Calu3 (cell line): Measurements from ENCODE around the gene TRAPPC5. TPM values are rescaled to one million over a fixed set of nuclear protein-coding genes. Genes with fewer than 3 reads are reported as not detected.

Source experiments
- BruUV-seq: library from RNA; stranded (reverse); fragments of 400-500 nt; replicated peaks from 2 replicates; lab custom pipeline; 2021; lab: Mats Ljungman, UMichigan
- CTCF ChIA-PET: fragments of 300-600 bp; sonication (Branson Sonifier 250); formaldehyde crosslinking; loops from one replicate; lab custom pipeline; 2022; ENCODE audit warnings: antibody characterized with exemption; lab: Charles Lee
- DNase-seq: peaks from one replicate; pipeline ENCODE4 v3.0.0; 2022
- H3K27ac Mint-ChIP-seq: one replicate; pipeline ENCODE4 v1.8.0; 2022; ENCODE audit warnings: mixed read lengths; ENCODE audit not compliant: unreplicated experiment
- H3K27me3 Mint-ChIP-seq: one replicate; pipeline ENCODE4 v1.8.0; 2022; ENCODE audit warnings: mixed read lengths; ENCODE audit not compliant: unreplicated experiment
- H3K36me3 Mint-ChIP-seq: one replicate; pipeline ENCODE4 v1.8.0; 2022; ENCODE audit warnings: mild to moderate bottlenecking, moderate library complexity, mixed read lengths; ENCODE audit not compliant: insufficient read depth, unreplicated experiment
- H3K4me1 Mint-ChIP-seq: one replicate; pipeline ENCODE4 v1.8.0; 2022; ENCODE audit warnings: mild to moderate bottlenecking, low read depth, mixed read lengths; ENCODE audit not compliant: unreplicated experiment
- H3K4me3 Mint-ChIP-seq: one replicate; pipeline ENCODE4 v1.8.0; 2022; ENCODE audit warnings: mild to moderate bottlenecking, low read depth, moderate library complexity, mixed read lengths; ENCODE audit not compliant: unreplicated experiment
- H3K9me3 Mint-ChIP-seq: one replicate; pipeline ENCODE4 v1.8.0; 2022; ENCODE audit warnings: low read depth, mixed read lengths; ENCODE audit not compliant: unreplicated experiment
- intact Hi-C: fragments of 100-400 bp; cut with micrococcal nuclease; formaldehyde crosslinking; loops from one replicate; pipeline ENCODE4 v1.10.0; 2022; ENCODE audit not compliant: unreplicated experiment
- total RNA-seq: library from RNA; stranded (reverse); gene quantifications from 2 replicates; pipeline ENCODE4 v1.2.3, GENCODE V29; 2022
- TF ChIP-seq, protein P1 (sequence below): fragments of 200-600 bp; IDR thresholded peaks from one replicate; pipeline ENCODE4 v1.8.0; 2022; ENCODE audit warnings: antibody characterized with exemption; ENCODE audit not compliant: unreplicated experiment

Gene TRAPPC5
- total RNA-seq, 1 experiment from 2014 or later, result 82.4 TPM

DNA sequence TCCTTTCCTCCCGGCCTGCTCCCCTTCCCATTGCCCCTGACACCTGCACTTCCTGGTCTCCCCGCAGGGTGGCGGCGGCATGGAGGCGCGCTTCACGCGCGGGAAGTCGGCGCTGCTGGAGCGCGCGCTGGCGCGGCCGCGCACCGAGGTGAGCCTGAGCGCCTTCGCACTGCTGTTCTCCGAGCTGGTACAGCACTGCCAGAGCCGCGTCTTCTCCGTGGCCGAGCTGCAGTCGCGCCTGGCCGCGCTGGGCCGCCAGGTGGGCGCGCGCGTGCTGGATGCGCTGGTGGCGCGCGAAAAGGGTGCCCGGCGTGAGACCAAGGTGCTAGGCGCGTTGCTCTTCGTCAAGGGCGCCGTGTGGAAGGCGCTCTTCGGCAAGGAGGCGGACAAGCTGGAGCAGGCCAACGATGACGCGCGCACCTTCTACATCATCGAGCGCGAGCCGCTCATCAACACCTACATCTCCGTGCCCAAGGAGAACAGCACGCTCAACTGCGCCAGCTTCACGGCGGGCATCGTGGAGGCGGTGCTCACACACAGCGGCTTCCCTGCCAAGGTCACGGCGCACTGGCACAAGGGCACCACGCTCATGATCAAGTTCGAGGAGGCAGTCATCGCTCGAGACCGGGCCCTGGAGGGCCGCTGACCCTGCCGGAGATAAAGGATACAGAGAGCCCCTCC lies 1.7 kb downstream of the TRAPPC5 start:
- CTCF ChIA-PET, result interaction anchor here (1.0 kb wide), 1 partner anchor 31 kb away, joined by 3 read pairs; no protein-coding TSS in a partner anchor

DNA sequence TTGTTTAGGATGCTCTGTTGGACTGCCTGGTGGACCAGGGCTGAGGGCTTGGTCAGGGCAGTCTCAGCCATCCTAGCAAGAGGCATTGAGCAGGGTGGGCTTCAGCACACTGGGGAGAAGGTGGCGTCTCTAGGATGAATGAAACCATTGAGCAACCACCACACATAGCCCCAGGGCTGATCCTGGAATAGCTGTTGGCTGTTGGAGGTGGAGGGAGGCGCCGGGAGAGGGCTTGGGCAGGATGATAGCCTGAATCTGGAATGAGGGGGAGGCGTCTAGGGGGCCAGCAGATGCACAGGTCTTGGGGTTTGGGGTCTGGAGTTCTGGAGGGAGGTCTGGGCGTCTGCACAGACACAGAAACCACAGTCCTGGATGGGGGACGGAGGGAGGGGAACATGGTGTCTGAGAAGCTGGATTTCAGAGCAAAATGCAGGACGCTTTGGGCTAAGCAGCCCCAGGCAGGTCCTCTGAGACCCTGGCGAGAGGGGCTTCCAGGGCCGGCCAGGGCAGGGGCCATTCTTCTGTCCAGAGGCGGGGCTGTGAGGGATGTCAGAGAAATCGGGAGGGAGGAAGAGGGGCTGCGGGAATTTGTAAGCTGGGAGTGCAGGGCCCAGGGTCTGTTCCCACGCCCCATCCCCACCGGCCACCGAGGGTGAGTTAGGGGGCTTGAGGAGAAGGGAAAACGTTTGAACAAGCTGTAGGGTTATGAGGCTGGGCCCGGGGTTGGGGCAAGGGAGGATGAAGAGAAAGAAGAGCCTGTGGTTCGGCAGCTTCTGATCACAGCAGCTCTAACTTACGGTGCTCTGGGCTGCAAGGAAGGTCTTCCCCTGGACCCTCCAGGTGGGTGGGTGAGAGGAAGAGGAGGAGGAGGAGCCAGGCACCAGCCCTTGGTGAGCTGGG lies 5.2 kb downstream of the TRAPPC5 start:
- TF ChIP-seq, protein P1, sequence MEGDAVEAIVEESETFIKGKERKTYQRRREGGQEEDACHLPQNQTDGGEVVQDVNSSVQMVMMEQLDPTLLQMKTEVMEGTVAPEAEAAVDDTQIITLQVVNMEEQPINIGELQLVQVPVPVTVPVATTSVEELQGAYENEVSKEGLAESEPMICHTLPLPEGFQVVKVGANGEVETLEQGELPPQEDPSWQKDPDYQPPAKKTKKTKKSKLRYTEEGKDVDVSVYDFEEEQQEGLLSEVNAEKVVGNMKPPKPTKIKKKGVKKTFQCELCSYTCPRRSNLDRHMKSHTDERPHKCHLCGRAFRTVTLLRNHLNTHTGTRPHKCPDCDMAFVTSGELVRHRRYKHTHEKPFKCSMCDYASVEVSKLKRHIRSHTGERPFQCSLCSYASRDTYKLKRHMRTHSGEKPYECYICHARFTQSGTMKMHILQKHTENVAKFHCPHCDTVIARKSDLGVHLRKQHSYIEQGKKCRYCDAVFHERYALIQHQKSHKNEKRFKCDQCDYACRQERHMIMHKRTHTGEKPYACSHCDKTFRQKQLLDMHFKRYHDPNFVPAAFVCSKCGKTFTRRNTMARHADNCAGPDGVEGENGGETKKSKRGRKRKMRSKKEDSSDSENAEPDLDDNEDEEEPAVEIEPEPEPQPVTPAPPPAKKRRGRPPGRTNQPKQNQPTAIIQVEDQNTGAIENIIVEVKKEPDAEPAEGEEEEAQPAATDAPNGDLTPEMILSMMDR, result no peak
- CTCF ChIA-PET, result interaction anchor here (1.1 kb wide), 1 partner anchor 118 kb away, joined by 3 read pairs; no protein-coding TSS in a partner anchor
- no TSS peak for BruUV-seq
- intact Hi-C loops, result no loop called here
- Mint-ChIP-seq H3K36me3 (peaks cover 29% of the 10 kb centered on the region), H3K4me1 (peaks cover 8% of the 10 kb centered on the region), H3K4me3 (no peak overlapping the region), H3K27ac (no peak overlapping the region), H3K9me3 (no peaks in the 10 kb centered on the region), H3K27me3 (peaks cover 22% of the 10 kb centered on the region)
- DNase-seq, result no peak

More for the DNA sequence above, 1.7 kb downstream of the TRAPPC5 start:
- H3K4me3 Mint-ChIP-seq, result peak overlapping the region; percentile 85
- DNase-seq, result no peak
- peaks cover 48% of the 10 kb centered on the region for H3K27me3 Mint-ChIP-seq
- BruUV-seq, result TSS peak; percentile 66
- peaks cover 35% of the 10 kb centered on the region for H3K36me3 Mint-ChIP-seq
- TF ChIP-seq, protein P1, result no peak
- intact Hi-C loops, result no loop called here
- no peak overlapping the region for H3K27ac Mint-ChIP-seq
- peaks cover 8% of the 10 kb centered on the region for H3K4me1 Mint-ChIP-seq
- no peaks in the 10 kb centered on the region for H3K9me3 Mint-ChIP-seq

DNA sequence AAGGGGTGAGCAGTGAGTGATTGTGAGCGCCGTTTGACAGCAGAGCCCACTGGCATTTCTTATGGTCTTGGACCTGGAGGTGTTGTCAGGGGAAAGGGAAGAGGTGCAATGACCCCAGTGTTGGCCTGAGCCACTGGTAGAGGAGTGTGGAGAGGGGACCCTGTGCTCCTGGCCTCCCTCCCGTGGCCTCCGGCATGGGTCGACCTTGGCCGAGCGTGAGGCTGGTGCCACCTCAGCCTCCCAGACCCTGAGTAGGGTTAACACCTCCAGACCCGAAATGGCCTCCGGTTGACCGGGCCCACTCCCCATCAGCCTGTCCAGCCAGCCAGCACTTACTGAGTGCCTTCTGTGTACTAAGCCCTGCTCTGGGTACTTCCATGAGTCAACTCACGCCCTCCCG lies 6.5 kb downstream of the TRAPPC5 start:
- CTCF ChIA-PET, result no interaction called here
- Mint-ChIP-seq H3K4me3 (no peak overlapping the region), H3K9me3 (no peaks in the 10 kb centered on the region), H3K36me3 (peaks cover 19% of the 10 kb centered on the region), H3K27me3 (peaks cover 22% of the 10 kb centered on the region), H3K27ac (no peak overlapping the region), H3K4me1 (peaks cover 8% of the 10 kb centered on the region)
- TF ChIP-seq, protein P1, result no peak
- DNase-seq, result no peak
- intact Hi-C loops, result no loop called here
- no TSS peak for BruUV-seq

DNA sequence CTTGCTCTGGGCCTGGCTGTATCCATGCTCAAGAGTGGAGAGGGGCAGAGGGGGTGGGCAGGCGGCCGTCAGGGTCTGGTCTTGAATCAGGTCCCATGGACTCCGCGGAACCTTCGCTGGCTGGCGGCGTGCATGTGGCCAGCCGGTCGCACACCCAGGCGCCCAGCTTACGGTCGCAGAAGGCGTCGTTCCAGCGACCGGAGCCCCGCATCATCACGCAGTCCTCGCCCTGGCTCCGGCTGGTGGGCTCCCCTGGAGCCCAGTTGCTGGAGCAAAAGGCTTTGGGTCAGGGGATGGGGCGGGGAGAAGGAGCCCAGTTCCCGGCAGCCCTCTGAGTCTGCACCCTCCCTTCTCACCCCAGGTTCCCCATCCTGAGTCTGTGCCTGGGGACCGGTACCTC lies 8.5 kb downstream of the TRAPPC5 start:
- CTCF ChIA-PET, result no interaction called here
- H3K36me3 Mint-ChIP-seq, result peaks cover 13% of the 10 kb centered on the region
- no peak for DNase-seq
- TF ChIP-seq, protein P1, result no peak
- H3K4me3 Mint-ChIP-seq, result no peak overlapping the region
- H3K27ac Mint-ChIP-seq, result no peak overlapping the region
- intact Hi-C loops, result no loop called here
- peaks cover 22% of the 10 kb centered on the region for H3K27me3 Mint-ChIP-seq
- no TSS peak for BruUV-seq
- H3K4me1 Mint-ChIP-seq, result peaks cover 8% of the 10 kb centered on the region
- H3K9me3 Mint-ChIP-seq, result no peaks in the 10 kb centered on the region
